Effector memory CD8-positive, alpha-beta T cell (primary cell): ENCODE results near the gene ATP13A2.
A peak's percentile ranks its signal among the peaks of the same experiment; 100 is the strongest.

Experiments
- ATAC-seq: fragments of 150-1000 bp; cut with Tn5 transposase; replicated peaks from 2 replicates; pipeline ENCODE4 v1.10.0; 2021; ENCODE audit warnings: mild to moderate bottlenecking, moderate library complexity
- DNase-seq, 3 experiments: peaks; one replicate each; pipeline ENCODE4 v3.0.0; 2021
- H3K27ac Mint-ChIP-seq, 2 donors: one replicate each; pipeline ENCODE4 v1.8.0; 2022; ENCODE audit warnings: mild to moderate bottlenecking in 2 of 2, mixed read lengths in 2 of 2, moderate library complexity in 2 of 2
- H3K27me3 Mint-ChIP-seq, 2 donors: one replicate each; pipeline ENCODE4 v1.8.0; 2022; ENCODE audit warnings: mixed read lengths in 2 of 2
- H3K36me3 Mint-ChIP-seq: one replicate; pipeline ENCODE4 v1.8.0; 2022; ENCODE audit warnings: mild to moderate bottlenecking, moderate library complexity, mixed read lengths; ENCODE audit not compliant: insufficient read depth
- H3K4me1 Mint-ChIP-seq, 2 donors: one replicate each; pipeline ENCODE4 v1.8.0; 2022; ENCODE audit warnings: low read depth in 2 of 2, mixed read lengths in 2 of 2
- H3K4me3 Mint-ChIP-seq, 2 donors: one replicate each; pipeline ENCODE4 v1.8.0; 2022; ENCODE audit warnings: mild to moderate bottlenecking in 2 of 2, mixed read lengths in 2 of 2, moderate library complexity in 2 of 2
- H3K9me3 Mint-ChIP-seq, 2 donors: one replicate each; pipeline ENCODE4 v1.8.0; 2022; ENCODE audit warnings: mixed read lengths in 2 of 2
- total RNA-seq, 9 experiments: gene quantifications; one replicate each; lab custom pipeline; 2026; lab: John Stamatoyannopoulos, UW

ATP13A2 gene
- 27.6 to 62.3 (median 55.9) reads per million in 9 experiments for total RNA-seq

GRCh38 chr1:17011439-17012307, at the start of gene ATP13A2:
Gene ATP13A2 (minus strand): TSS chr1:17011928. CDS start chr1:17011738, 190 bp downstream.
- H3K9me3 Mint-ChIP-seq: no peaks in the 10 kb centered on the region
- peak; percentile 99 for ATAC-seq
- H3K27ac Mint-ChIP-seq: peak within 1 kb of the TSS; percentile 85 to 86
- peak within 1 kb of the TSS; percentile 81 to 86 for H3K4me3 Mint-ChIP-seq
- H3K4me1 Mint-ChIP-seq: peaks cover 19 to 21% of the 10 kb centered on the region in 2 donors
- peaks cover 2% of the 10 kb centered on the region for H3K36me3 Mint-ChIP-seq
- H3K27me3 Mint-ChIP-seq: no peaks in the 10 kb centered on the region
- peak; percentile 69 to 78 (median 76) for DNase-seq

DNA sequence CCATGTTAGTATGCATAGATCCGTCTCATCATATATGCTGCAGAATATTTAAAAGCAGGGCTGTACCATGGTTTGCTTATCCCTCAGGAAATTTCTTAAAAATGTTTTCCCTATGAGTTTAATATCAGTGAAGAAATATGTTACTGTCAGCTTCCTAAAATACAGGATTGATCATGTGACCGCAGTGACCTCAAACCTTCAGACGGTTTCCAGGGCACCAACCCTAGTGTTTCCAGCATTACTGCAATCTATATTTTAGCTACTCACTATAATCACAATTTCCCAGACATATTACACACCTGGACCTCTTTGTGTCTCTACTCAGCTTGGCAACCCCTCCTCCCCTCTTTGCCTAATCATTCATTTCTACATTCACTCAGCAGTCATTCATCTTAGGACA, 49.8 kb upstream of the ATP13A2 start:
- Mint-ChIP-seq H3K27ac (no peak overlapping the region), H3K9me3 (no peaks in the 10 kb centered on the region), H3K36me3 (no peaks in the 10 kb centered on the region), H3K4me1 (peaks cover 0 to 2% of the 10 kb centered on the region in 2 donors), H3K27me3 (peaks cover 8 to 19% of the 10 kb centered on the region in 2 donors), H3K4me3 (no peak overlapping the region)
- no peak for ATAC-seq
- no peak for DNase-seq

DNA sequence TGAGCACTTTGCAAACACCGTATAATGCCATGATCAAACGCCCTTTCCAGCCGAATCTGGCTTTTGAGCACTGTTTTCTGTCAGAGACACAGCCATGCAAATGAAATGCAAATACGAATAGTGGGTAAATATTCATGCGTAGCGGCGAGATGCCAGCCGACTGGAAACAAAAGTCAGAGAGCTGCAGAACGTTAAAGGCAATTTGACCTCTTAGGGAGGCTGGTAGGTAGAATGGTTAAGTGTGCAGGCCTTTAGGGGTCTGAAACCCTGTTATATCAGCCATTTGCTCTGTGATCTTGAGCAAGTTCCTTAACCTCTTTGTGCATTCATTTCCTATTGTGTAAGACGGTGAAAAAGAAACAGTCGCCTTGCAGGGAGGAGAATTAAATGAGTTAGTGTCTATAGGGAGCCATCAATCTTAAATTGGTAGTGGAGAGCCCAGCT, 48.6 kb upstream of the ATP13A2 start:
- DNase-seq (no peak), ATAC-seq (no peak)
- H3K4me3 Mint-ChIP-seq: no peak overlapping the region
- peaks cover 0 to 2% of the 10 kb centered on the region in 2 donors for H3K4me1 Mint-ChIP-seq
- H3K27me3 Mint-ChIP-seq: peaks cover 8 to 19% of the 10 kb centered on the region in 2 donors
- no peaks in the 10 kb centered on the region for H3K9me3 Mint-ChIP-seq
- H3K36me3 Mint-ChIP-seq: no peaks in the 10 kb centered on the region
- H3K27ac Mint-ChIP-seq: no peak overlapping the region

- Mint-ChIP-seq H3K27me3 (peaks cover 8 to 19% of the 10 kb centered on the region in 2 donors), H3K4me1 (peaks cover 0 to 2% of the 10 kb centered on the region in 2 donors), H3K4me3 (no peak overlapping the region), H3K27ac (no peak overlapping the region), H3K36me3 (no peaks in the 10 kb centered on the region), H3K9me3 (no peaks in the 10 kb centered on the region)
- ATAC-seq (peak; percentile 98), DNase-seq (peak; percentile 9 to 34 (median 21))
Observed at GRCh38 chr1:17059391-17060305, 47.9 kb upstream of the ATP13A2 start.

DNA sequence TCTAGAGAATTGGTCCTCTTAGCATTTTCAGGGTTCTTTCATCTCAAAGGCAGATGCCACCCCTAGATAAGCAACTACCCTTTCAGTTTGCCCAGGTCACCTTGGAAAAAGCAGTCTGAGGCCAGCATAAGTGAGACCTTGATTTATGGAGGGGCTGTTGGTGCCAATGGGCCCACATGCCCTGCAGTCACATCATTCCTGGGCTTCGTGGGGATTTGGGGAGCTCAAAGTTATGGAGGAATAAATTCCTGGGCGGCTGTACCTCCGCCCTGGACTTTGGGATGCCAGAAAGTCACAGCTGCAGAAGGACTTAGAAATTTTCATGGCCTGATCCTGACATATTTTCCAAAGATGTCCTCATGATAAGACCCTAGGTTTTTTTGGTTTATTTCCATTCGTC, 44.8 kb upstream of the ATP13A2 start:
- no peaks in the 10 kb centered on the region for H3K9me3 Mint-ChIP-seq
- H3K27me3 Mint-ChIP-seq: peaks cover 2 to 11% of the 10 kb centered on the region in 2 donors
- H3K36me3 Mint-ChIP-seq: peaks cover 11% of the 10 kb centered on the region
- no peak overlapping the region for H3K27ac Mint-ChIP-seq
- H3K4me1 Mint-ChIP-seq: peaks cover 9 to 12% of the 10 kb centered on the region in 2 donors
- no peak for DNase-seq
- H3K4me3 Mint-ChIP-seq: no peak overlapping the region
- ATAC-seq: no peak

GRCh38 chr1:17055801-17056200, 44.1 kb upstream of the ATP13A2 start:
- H3K27me3 Mint-ChIP-seq: peaks cover 0 to 9% of the 10 kb centered on the region in 2 donors
- H3K36me3 Mint-ChIP-seq: peaks cover 12% of the 10 kb centered on the region
- H3K4me1 Mint-ChIP-seq: peaks cover 16 to 17% of the 10 kb centered on the region in 2 donors
- no peak for DNase-seq
- no peak overlapping the region for H3K27ac Mint-ChIP-seq
- ATAC-seq: no peak
- no peaks in the 10 kb centered on the region for H3K9me3 Mint-ChIP-seq
- peak overlapping the region; percentile 10 to 98 for H3K4me3 Mint-ChIP-seq

- H3K27me3 Mint-ChIP-seq: no peaks in the 10 kb centered on the region
- DNase-seq: peak; percentile 99 to 100 (median 99)
- peak within 1 kb of the TSS; percentile 98 for H3K27ac Mint-ChIP-seq
- H3K36me3 Mint-ChIP-seq: peaks cover 32% of the 10 kb centered on the region
- no peaks in the 10 kb centered on the region for H3K9me3 Mint-ChIP-seq
- peak; percentile 99 for ATAC-seq
- peaks cover 14 to 17% of the 10 kb centered on the region in 2 donors for H3K4me1 Mint-ChIP-seq
- H3K4me3 Mint-ChIP-seq: peak within 1 kb of the TSS; percentile 98 to 99
Observed at GRCh38 chr1:17053685-17054410, 42.1 kb upstream of the ATP13A2 start, which contains the start of gene SDHB. Gene SDHB (minus strand): TSS chr1:17054032. CDS start chr1:17054019, 13 bp downstream.

DNA sequence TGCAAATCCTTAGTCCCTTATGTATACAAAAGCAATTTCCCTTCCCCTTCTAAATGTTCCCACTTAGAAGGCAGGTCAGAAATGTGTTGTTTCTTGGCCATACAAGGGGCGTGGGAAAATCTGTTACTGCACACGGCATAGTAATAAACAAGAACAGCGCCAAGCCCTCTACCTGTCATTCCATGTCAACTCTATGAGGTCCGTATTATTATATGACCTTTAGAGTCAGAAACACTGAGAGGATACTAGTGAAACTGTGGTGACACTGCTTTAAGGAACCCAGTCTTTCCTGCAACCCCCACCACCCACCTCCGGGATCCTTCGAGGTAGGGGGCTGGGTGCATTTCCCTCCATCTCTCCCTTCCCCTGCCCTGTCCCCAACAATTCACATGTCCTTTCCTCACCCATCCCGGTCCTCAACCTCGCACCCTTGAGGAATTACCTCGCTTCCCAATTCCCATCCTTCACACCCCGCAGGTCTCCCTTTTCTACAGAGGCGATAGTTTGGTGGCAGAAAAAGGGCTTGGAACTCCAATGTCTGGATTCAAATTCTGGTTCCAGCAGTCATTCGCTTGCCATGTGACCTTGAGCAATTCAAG, 41.5 kb upstream of the ATP13A2 start:
- no peak for DNase-seq
- Mint-ChIP-seq H3K9me3 (no peaks in the 10 kb centered on the region), H3K27me3 (no peaks in the 10 kb centered on the region), H3K36me3 (peaks cover 35% of the 10 kb centered on the region), H3K4me1 (peaks cover 14 to 17% of the 10 kb centered on the region in 2 donors), H3K4me3 (peak overlapping the region; percentile 98 to 99), H3K27ac (peak overlapping the region; percentile 98)
- ATAC-seq: no peak

DNA sequence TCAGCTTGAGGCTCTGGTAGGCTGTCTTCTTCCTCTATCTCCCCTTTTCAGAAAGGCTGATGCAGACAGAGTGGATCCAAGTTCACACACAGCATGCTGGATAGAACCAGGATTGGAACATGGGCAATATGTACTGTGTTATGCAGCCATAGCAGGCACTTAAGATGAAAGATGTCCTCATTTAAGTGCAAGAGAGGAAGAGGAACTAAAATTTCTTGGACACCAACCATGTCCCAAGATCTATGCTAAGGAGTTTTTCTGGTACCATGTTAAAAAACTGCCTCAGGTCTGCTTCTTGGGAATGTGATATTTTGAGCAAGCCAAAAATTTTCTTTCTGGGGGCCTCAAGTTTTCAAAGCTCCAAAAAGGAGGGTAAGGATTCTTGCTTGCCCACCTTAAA, 40.9 kb upstream of the ATP13A2 start:
- no peak for DNase-seq
- Mint-ChIP-seq H3K9me3 (no peaks in the 10 kb centered on the region), H3K4me3 (peak overlapping the region; percentile 98 to 99), H3K27ac (peak overlapping the region in 1 of 2 donors; percentile 98), H3K27me3 (no peaks in the 10 kb centered on the region), H3K36me3 (peaks cover 35% of the 10 kb centered on the region), H3K4me1 (peaks cover 14 to 21% of the 10 kb centered on the region in 2 donors)
- no peak for ATAC-seq

GRCh38 chr1:17052038-17052437, 40.3 kb upstream of the ATP13A2 start:
- peaks cover 39% of the 10 kb centered on the region for H3K36me3 Mint-ChIP-seq
- no peaks in the 10 kb centered on the region for H3K9me3 Mint-ChIP-seq
- peak overlapping the region in 1 of 2 donors; percentile 98 for H3K27ac Mint-ChIP-seq
- H3K27me3 Mint-ChIP-seq: no peaks in the 10 kb centered on the region
- DNase-seq (no peak), ATAC-seq (no peak)
- peak overlapping the region in 1 of 2 donors; percentile 98 for H3K4me3 Mint-ChIP-seq
- peaks cover 16 to 21% of the 10 kb centered on the region in 2 donors for H3K4me1 Mint-ChIP-seq

DNA sequence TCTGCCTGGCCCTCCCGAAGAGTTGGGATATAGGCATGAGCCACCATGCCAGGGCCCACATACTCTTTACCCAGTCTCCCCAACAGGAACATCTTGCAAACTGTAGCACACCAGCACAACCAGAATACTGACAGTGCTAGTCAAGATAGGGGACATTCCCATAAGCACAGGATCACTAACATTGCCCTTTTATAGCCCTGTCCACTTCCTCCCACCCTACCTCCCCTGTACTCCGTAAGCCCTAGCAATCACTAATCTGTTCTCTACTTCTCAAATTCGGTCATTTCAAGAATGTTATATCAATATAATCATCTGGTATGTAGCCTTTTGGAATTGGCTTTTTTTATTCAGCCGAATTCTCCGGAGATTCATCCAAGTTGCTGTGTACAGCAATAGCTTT, 36.2 kb upstream of the ATP13A2 start:
- H3K9me3 Mint-ChIP-seq: no peaks in the 10 kb centered on the region
- H3K4me1 Mint-ChIP-seq: peaks cover 12 to 16% of the 10 kb centered on the region in 2 donors
- peaks cover 55% of the 10 kb centered on the region for H3K36me3 Mint-ChIP-seq
- DNase-seq: no peak
- no peaks in the 10 kb centered on the region for H3K27me3 Mint-ChIP-seq
- H3K4me3 Mint-ChIP-seq: no peak overlapping the region
- ATAC-seq: no peak
- peak overlapping the region in 1 of 2 donors; percentile 46 for H3K27ac Mint-ChIP-seq

DNA sequence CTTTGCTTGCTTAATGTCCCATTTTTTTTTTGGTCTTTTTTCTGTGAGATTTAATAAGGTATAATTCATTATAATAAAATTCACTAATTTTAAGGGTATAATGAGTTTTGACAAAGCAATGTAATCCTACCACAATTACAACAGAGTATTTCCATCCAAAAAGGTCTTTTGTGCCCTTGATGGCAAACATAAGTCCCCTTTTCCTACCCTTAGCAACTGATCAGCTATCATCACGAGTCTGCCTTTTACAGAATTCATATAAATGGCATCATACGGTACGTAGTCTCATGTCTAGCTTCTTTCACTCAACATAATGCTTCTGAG, 34.6 kb upstream of the ATP13A2 start:
- Mint-ChIP-seq H3K27me3 (no peaks in the 10 kb centered on the region), H3K9me3 (no peaks in the 10 kb centered on the region), H3K27ac (no peak overlapping the region), H3K4me3 (no peak overlapping the region), H3K36me3 (peaks cover 71% of the 10 kb centered on the region), H3K4me1 (peaks cover 12 to 14% of the 10 kb centered on the region in 2 donors)
- ATAC-seq (no peak), DNase-seq (no peak)
